Activated CD8-positive, alpha-beta memory T cell treated with anti-CD3 and anti-CD28 coated beads for 1 hour (primary cell): Measurements from ENCODE around the gene PTPN20.
A peak's percentile ranks its signal among the peaks of the same experiment; 100 is the strongest.

ENCODE experiments used
- DNase-seq, 2 donors: peaks; one replicate each; pipeline ENCODE4 v3.0.0-alpha.2; 2020; ENCODE audit warnings: low read depth in 1 of 2; ENCODE audit errors: extremely low read depth in 1 of 2

The PTPN20 gene

GRCh38 chr10:47019155-47020145, 108.2 kb downstream of the PTPN20 start:
- no peak for DNase-seq

- no peak for DNase-seq
Observed at GRCh38 chr10:47020471-47020870, 109.2 kb downstream of the PTPN20 start.

- DNase-seq, result no peak
Observed at GRCh38 chr10:47021850-47022249, 110.6 kb downstream of the PTPN20 start.

GRCh38 chr10:47022311-47023131, 111.3 kb downstream of the PTPN20 start:
- no peak for DNase-seq

- no peak for DNase-seq
Observed at GRCh38 chr10:47023237-47024045, 112.2 kb downstream of the PTPN20 start.

GRCh38 chr10:47024046-47024322, 112.8 kb downstream of the PTPN20 start:
- DNase-seq, result no peak

- peak; percentile 27 to 47 for DNase-seq
Observed at GRCh38 chr10:47024399-47025252, 113.4 kb downstream of the PTPN20 start.

- DNase-seq, result no peak
Observed at GRCh38 chr10:47025253-47025539, 114.0 kb downstream of the PTPN20 start.

- DNase-seq, result no peak
Observed at GRCh38 chr10:47025540-47026300, 114.5 kb downstream of the PTPN20 start.

- DNase-seq, result no peak
Observed at GRCh38 chr10:47026301-47027107, 115.3 kb downstream of the PTPN20 start.

GRCh38 chr10:47027108-47027783, 116.0 kb downstream of the PTPN20 start:
- no peak for DNase-seq

GRCh38 chr10:47027784-47028260, 116.6 kb downstream of the PTPN20 start:
- no peak for DNase-seq

GRCh38 chr10:47028466-47028865, 117.2 kb downstream of the PTPN20 start:
- DNase-seq, result no peak

- DNase-seq, result no peak
Observed at GRCh38 chr10:47029181-47030009, 118.2 kb downstream of the PTPN20 start.

GRCh38 chr10:47030191-47030703, 119.0 kb downstream of the PTPN20 start:
- no peak for DNase-seq

GRCh38 chr10:47031211-47031900, 120.1 kb downstream of the PTPN20 start:
- DNase-seq, result no peak
